Astrocyte (in vitro differentiated cells and primary cell): Measurements from ENCODE around the gene PSIP1. TPM values are rescaled to one million over a fixed set of nuclear protein-coding genes. Genes with fewer than 3 reads are reported as not detected.

ENCODE experiments used
- DNase-seq: peaks from one replicate; pipeline ENCODE4 v3.0.0-alpha.2; 2010; ENCODE audit warnings: low read depth
- FAIRE-seq: peaks from 2 replicates; lab custom pipeline; 2011; peaks lifted over from hg19 to GRCh38; lab: Jason Lieb, UNC
- H2AFZ ChIP-seq: 2 replicates; pipeline ENCODE4 v1.6.0; 2012; ENCODE audit warnings: low read depth, low read length, inconsistent platforms
- H3K27ac ChIP-seq: 2 replicates; pipeline ENCODE4 v1.5.1; 2011; ENCODE audit warnings: low read depth, low read length, inconsistent platforms
- H3K27me3 ChIP-seq: 2 replicates; pipeline ENCODE4 v1.6.0; 2011; ENCODE audit warnings: low read length, inconsistent platforms; ENCODE audit not compliant: insufficient read depth
- H3K36me3 ChIP-seq: 2 replicates; pipeline ENCODE4 v1.5.1; 2011; ENCODE audit warnings: low read length, inconsistent platforms; ENCODE audit not compliant: insufficient read depth
- H3K4me1 ChIP-seq: 2 replicates; pipeline ENCODE4 v1.5.1; 2011; ENCODE audit warnings: low read length, inconsistent platforms; ENCODE audit not compliant: insufficient read depth
- H3K4me2 ChIP-seq: 2 replicates; pipeline ENCODE4 v1.6.0; 2012; ENCODE audit warnings: low read length, inconsistent platforms
- H3K4me3 ChIP-seq: 2 replicates; pipeline ENCODE4 v1.5.1; 2011; ENCODE audit warnings: low read depth, mild to moderate bottlenecking, low read length, inconsistent platforms; ENCODE audit not compliant: insufficient read depth
- H3K79me2 ChIP-seq: 2 replicates; pipeline ENCODE4 v1.6.0; 2012; ENCODE audit warnings: mild to moderate bottlenecking, low read length, inconsistent platforms; ENCODE audit not compliant: insufficient read depth
- H3K9ac ChIP-seq: 2 replicates; pipeline ENCODE4 v1.6.0; 2012; ENCODE audit warnings: mild to moderate bottlenecking, low read length, inconsistent platforms
- H3K9me3 ChIP-seq: 2 replicates; pipeline ENCODE4 v1.5.1; 2012; ENCODE audit warnings: low read depth, mild to moderate bottlenecking, low read length, inconsistent platforms; ENCODE audit not compliant: insufficient read depth
- H4K20me1 ChIP-seq: 2 replicates; pipeline ENCODE4 v1.6.0; 2012; ENCODE audit warnings: low read length, inconsistent platforms; ENCODE audit not compliant: insufficient read depth
- H3K27ac Mint-ChIP-seq: one replicate; pipeline ENCODE4 v1.8.0; 2021; ENCODE audit warnings: mild to moderate bottlenecking, mixed read lengths; ENCODE audit not compliant: unreplicated experiment
- H3K27me3 Mint-ChIP-seq: one replicate; pipeline ENCODE4 v1.8.0; 2021; ENCODE audit warnings: low read depth, mixed read lengths; ENCODE audit not compliant: unreplicated experiment
- H3K36me3 Mint-ChIP-seq: one replicate; pipeline ENCODE4 v1.8.0; 2021; ENCODE audit warnings: low read depth, mixed read lengths; ENCODE audit not compliant: unreplicated experiment
- H3K4me1 Mint-ChIP-seq: one replicate; pipeline ENCODE4 v1.8.0; 2021; ENCODE audit warnings: low read depth, mixed read lengths; ENCODE audit not compliant: unreplicated experiment
- H3K4me3 Mint-ChIP-seq: one replicate; pipeline ENCODE4 v1.8.0; 2021; ENCODE audit warnings: mild to moderate bottlenecking, moderate library complexity, mixed read lengths; ENCODE audit not compliant: unreplicated experiment
- H3K9me3 Mint-ChIP-seq: one replicate; pipeline ENCODE4 v1.8.0; 2021; ENCODE audit warnings: mild to moderate bottlenecking, mixed read lengths; ENCODE audit not compliant: unreplicated experiment
- EZH2 ChIP-seq: IDR thresholded peaks from 2 replicates; pipeline ENCODE4 v1.6.1; 2012; ENCODE audit warnings: mild to moderate bottlenecking, low read length, inconsistent platforms; ENCODE audit not compliant: insufficient read depth
- total RNA-seq: library from RNA; stranded (reverse); gene quantifications from 2 replicates; pipeline ENCODE4 v1.2.1, GENCODE V29; 2021
- TF ChIP-seq, protein P1 (sequence below): IDR thresholded peaks from 2 replicates; pipeline ENCODE4 v1.5.1; 2011; ENCODE audit warnings: low read depth, mild to moderate bottlenecking, inconsistent platforms, low read length, moderate library complexity; ENCODE audit not compliant: insufficient read depth

The PSIP1 gene
- total RNA-seq, 1 donor from 2014 or later: 28.5 TPM

DNA sequence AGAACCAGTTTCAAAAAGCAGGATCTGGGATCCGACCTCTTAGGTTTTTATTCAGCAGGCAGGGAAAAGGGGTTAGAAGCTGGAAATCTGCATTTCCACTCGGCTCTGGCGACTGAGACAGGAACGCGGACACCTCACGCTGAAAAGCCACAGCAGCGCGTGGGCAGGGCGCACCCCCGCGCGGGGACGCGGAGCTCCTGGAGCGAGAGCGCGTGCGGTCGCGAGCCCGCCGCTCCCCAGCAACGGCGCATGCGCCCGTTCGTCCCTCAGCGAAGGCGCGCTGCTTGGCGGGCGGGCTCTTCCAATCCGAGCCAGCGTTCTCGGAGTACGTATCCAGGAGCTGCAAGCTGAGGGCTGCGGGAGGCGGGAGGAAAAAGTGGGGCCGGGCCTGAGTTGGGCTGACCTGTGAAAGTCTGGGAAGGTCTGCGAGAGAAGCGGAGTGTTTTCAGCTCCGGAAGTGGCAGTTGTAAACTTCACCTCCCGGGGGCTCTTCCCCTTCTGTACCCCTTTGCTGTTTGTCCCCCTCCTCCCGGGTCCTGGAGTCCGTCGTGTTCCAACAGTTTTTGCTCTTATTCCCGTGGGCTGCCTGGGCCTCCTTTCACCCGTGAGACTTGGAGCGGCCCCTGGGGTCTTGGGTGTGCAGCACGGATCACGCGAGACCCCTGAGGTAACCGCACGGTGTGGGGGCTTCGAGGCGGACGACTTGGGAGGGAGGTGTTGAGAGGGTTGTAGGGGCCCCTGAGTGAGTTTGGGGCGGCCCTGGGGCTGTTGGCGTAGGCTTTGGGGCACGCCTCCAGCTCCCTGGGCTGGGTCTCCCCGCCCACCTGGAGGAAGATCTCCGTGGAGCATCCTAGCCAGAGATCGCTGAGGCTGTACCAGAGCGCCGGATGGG, 42.1 kb upstream of the PSIP1 start, which contains the start of gene CCDC171:
Gene CCDC171 (plus strand): TSS at position 408 of the 892 bp plus-strand sequence. CDS start 11,046 bp downstream, outside the sequence.
- Mint-ChIP-seq H3K4me3 (peak within 1 kb of the TSS; percentile 94), H3K27ac (peak within 1 kb of the TSS; percentile 89), H3K4me1 (no peaks in the 10 kb centered on the region), H3K9me3 (no peaks in the 10 kb centered on the region), H3K36me3 (peaks cover 2% of the 10 kb centered on the region), H3K27me3 (peaks cover 3% of the 10 kb centered on the region)
- H3K4me1 ChIP-seq: peaks cover 6% of the 10 kb centered on the region
- H3K27me3 ChIP-seq: no peaks in the 10 kb centered on the region
- H3K79me2 ChIP-seq: no peaks in the 10 kb centered on the region
- H3K36me3 ChIP-seq: no peaks in the 10 kb centered on the region
- peak within 1 kb of the TSS; percentile 100 for H2AFZ ChIP-seq
- no peaks in the 10 kb centered on the region for H4K20me1 ChIP-seq
- TF ChIP-seq, protein P1, sequence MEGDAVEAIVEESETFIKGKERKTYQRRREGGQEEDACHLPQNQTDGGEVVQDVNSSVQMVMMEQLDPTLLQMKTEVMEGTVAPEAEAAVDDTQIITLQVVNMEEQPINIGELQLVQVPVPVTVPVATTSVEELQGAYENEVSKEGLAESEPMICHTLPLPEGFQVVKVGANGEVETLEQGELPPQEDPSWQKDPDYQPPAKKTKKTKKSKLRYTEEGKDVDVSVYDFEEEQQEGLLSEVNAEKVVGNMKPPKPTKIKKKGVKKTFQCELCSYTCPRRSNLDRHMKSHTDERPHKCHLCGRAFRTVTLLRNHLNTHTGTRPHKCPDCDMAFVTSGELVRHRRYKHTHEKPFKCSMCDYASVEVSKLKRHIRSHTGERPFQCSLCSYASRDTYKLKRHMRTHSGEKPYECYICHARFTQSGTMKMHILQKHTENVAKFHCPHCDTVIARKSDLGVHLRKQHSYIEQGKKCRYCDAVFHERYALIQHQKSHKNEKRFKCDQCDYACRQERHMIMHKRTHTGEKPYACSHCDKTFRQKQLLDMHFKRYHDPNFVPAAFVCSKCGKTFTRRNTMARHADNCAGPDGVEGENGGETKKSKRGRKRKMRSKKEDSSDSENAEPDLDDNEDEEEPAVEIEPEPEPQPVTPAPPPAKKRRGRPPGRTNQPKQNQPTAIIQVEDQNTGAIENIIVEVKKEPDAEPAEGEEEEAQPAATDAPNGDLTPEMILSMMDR: no peak
- peak; percentile 37 for TF ChIP-seq EZH2
- peak; percentile 92 for DNase-seq
- peak within 1 kb of the TSS; percentile 83 for H3K27ac ChIP-seq
- no peaks in the 10 kb centered on the region for H3K9me3 ChIP-seq
- H3K4me2 ChIP-seq: peak within 1 kb of the TSS; percentile 99
- peak within 1 kb of the TSS; percentile 92 for H3K9ac ChIP-seq
- no peak for FAIRE-seq
- peak within 1 kb of the TSS; percentile 99 for H3K4me3 ChIP-seq

- no peak for FAIRE-seq
- Histone ChIP-seq H3K27me3 (no peaks in the 10 kb centered on the region), H2AFZ (no peak overlapping the region), H3K9ac (no peak overlapping the region), H3K4me3 (no peak overlapping the region), H4K20me1 (no peaks in the 10 kb centered on the region), H3K4me1 (peaks cover 6% of the 10 kb centered on the region), H3K9me3 (no peaks in the 10 kb centered on the region), H3K79me2 (no peaks in the 10 kb centered on the region), H3K36me3 (no peaks in the 10 kb centered on the region), H3K27ac (no peak overlapping the region), H3K4me2 (no peak overlapping the region)
- H3K9me3 Mint-ChIP-seq: no peaks in the 10 kb centered on the region
- no peaks in the 10 kb centered on the region for H3K36me3 Mint-ChIP-seq
- no peak overlapping the region for H3K27ac Mint-ChIP-seq
- peaks cover 3% of the 10 kb centered on the region for H3K27me3 Mint-ChIP-seq
- H3K4me1 Mint-ChIP-seq: no peaks in the 10 kb centered on the region
- TF ChIP-seq EZH2: no peak
- TF ChIP-seq, protein P1: no peak
- no peak overlapping the region for H3K4me3 Mint-ChIP-seq
- DNase-seq: no peak
Observed at GRCh38 chr9:15549611-15550010, 38.8 kb upstream of the PSIP1 start.
